Sigmoid colon (tissue), 7 donors: Measurements from ENCODE around the gene MYO5B. TPM values are rescaled to one million over a fixed set of nuclear protein-coding genes. Genes with fewer than 3 reads are reported as not detected.
"Not testable (repeated sequence)": the region's sequence is repeated elsewhere in the genome, so short reads cannot be mapped to it uniquely, and the experiment has no call there.

Experiments used
- DNase-seq: peaks from one replicate; pipeline ENCODE4 v3.0.0-alpha.2; 2019
- H3K27ac ChIP-seq, 4 donors: fragments of 200-600 bp; sonication (generic); one replicate each; pipeline ENCODE4 v1.5.1; 2016 to 2019; ENCODE audit warnings: mild to moderate bottlenecking in 1 of 4
- H3K27me3 ChIP-seq, 3 donors: fragments of 200-600 bp; sonication (generic); one replicate each; pipeline ENCODE4 v1.5.1; 2019; ENCODE audit warnings: mild to moderate bottlenecking in 1 of 3
- H3K36me3 ChIP-seq, 4 donors: fragments of 200-600 bp; sonication (generic); one replicate each; pipeline ENCODE4 v1.5.1; 2016 to 2019
- H3K4me1 ChIP-seq, 4 donors: fragments of 200-600 bp; sonication (generic); one replicate each; pipeline ENCODE4 v1.5.1; 2017 to 2019
- H3K4me3 ChIP-seq, 4 donors: fragments of 200-600 bp; sonication (generic); one replicate each; pipeline ENCODE4 v1.5.1; 2017 to 2019; ENCODE audit warnings: mild to moderate bottlenecking in 2 of 4, moderate library complexity in 1 of 4
- H3K9me3 ChIP-seq, 4 donors: fragments of 200-600 bp in 3 of 4; sonication (generic) in 3 of 4; one replicate each; pipeline versions ENCODE4 v1.5.1 to v1.6.1; 2013 to 2019
- CTCF ChIP-seq, 4 experiments: fragments of 450-650 bp in 3 of 4; fragments of 200-600 bp in 1 of 4; IDR thresholded peaks; one replicate each; pipeline ENCODE4 v1.5.1; 2016 to 2019; ENCODE audit warnings: antibody characterized with exemption in 4 of 4, mild to moderate bottlenecking in 3 of 4, moderate library complexity in 2 of 4
- EP300 ChIP-seq, 4 donors: sonication (generic); formaldehyde crosslinking; IDR thresholded peaks; one replicate each; pipeline ENCODE4 v1.6.1; 2017; ENCODE audit warnings: antibody characterized with exemption in 4 of 4
- POLR2A ChIP-seq, 2 donors: fragments of 450-650 bp; IDR thresholded peaks; one replicate each; pipeline ENCODE4 v1.6.1; 2016; ENCODE audit warnings: antibody characterized with exemption in 2 of 2, mild to moderate bottlenecking in 2 of 2, moderate library complexity in 2 of 2
- POLR2AphosphoS5 ChIP-seq, 4 donors: sonication (generic); formaldehyde crosslinking; IDR thresholded peaks; one replicate each; pipeline ENCODE4 v1.6.1; 2017; ENCODE audit warnings: antibody characterized with exemption in 4 of 4
- WGBS, 2 donors: extraction: QIAGEN DNeasy Blood & Tissue Kit; methylation state at CpG; one replicate each; pipeline ENCODE4 v1.1.7; 2013; 5-methylcytosine and 5-hydroxymethylcytosine counted together
- intact Hi-C: fragments of 100-400 bp; cut with DNase I; formaldehyde crosslinking; loops from one replicate; pipeline ENCODE4 v1.15.1; 2023
- polyA plus RNA-seq, 3 donors: library from polyadenylated mRNA; stranded (reverse); fragments of 200-250 nt; gene quantifications; one replicate each; pipeline ENCODE4 v1.2.3, GENCODE V29; 2013
- total RNA-seq, 4 donors: library from RNA; depleted of rRNA; stranded (reverse); fragments of >200 nt; gene quantifications; one replicate each; pipeline ENCODE4 v1.1.0, GENCODE V29; 2016
- donor health status: healthy with polysubstance abuse.
- donor health status: Bipolar disorder and iron deficiency.
- donor health status: healthy.

Gene MYO5B
- total and polyA plus RNA-seq, 7 donors: 0.14 to 80.7 (median 3.0) TPM

GRCh38 chr18:49894517-49895226 is 300.3 kb downstream of the MYO5B start:
- TF ChIP-seq CTCF (IDR thresholded peaks at IDR 0.05) (no peak), POLR2A (IDR thresholded peaks at IDR 0.05) (no peak), POLR2AphosphoS5 (IDR thresholded peaks at IDR 0.05) (no peak), EP300 (IDR thresholded peaks at IDR 0.05) (no peak)
- H3K27ac ChIP-seq: no peak overlapping the region
- no peak for DNase-seq
- H3K36me3 ChIP-seq: no peaks in the 10 kb centered on the region
- no peaks in the 10 kb centered on the region for H3K9me3 ChIP-seq
- WGBS, 2 donors: 92 to 97% methylated on average over 11 of the region's 11 CpGs
- H3K4me1 ChIP-seq: no peaks in the 10 kb centered on the region
- intact Hi-C loops: no loop called here
- no peak overlapping the region for H3K4me3 ChIP-seq
- no peaks in the 10 kb centered on the region for H3K27me3 ChIP-seq

GRCh38 chr18:49893036-49893435 is 301.9 kb downstream of the MYO5B start:
- no peak for DNase-seq

GRCh38 chr18:49892148-49892924 is 302.6 kb downstream of the MYO5B start:
- 70 to 84% methylated on average over 15 of the region's 15 CpGs for WGBS, 2 donors
- TF ChIP-seq POLR2A (IDR thresholded peaks at IDR 0.05) (no peak), CTCF (IDR thresholded peaks at IDR 0.05) (no peak), POLR2AphosphoS5 (IDR thresholded peaks at IDR 0.05) (no peak), EP300 (IDR thresholded peaks at IDR 0.05) (no peak)
- no peaks in the 10 kb centered on the region for H3K4me1 ChIP-seq
- H3K36me3 ChIP-seq: no peaks in the 10 kb centered on the region
- H3K4me3 ChIP-seq: no peak overlapping the region
- no peak for DNase-seq
- no peak overlapping the region for H3K27ac ChIP-seq
- H3K27me3 ChIP-seq: no peaks in the 10 kb centered on the region
- H3K9me3 ChIP-seq: no peaks in the 10 kb centered on the region
- intact Hi-C loops: no loop called here

More at GRCh38 chr18:49893036-49893435, 301.9 kb downstream of the MYO5B start:
- Histone ChIP-seq H3K4me1 (no peaks in the 10 kb centered on the region), H3K4me3 (no peak overlapping the region), H3K9me3 (no peaks in the 10 kb centered on the region), H3K27ac (no peak overlapping the region), H3K27me3 (no peaks in the 10 kb centered on the region), H3K36me3 (no peaks in the 10 kb centered on the region)
- WGBS, 2 donors: 91 to 99% methylated on average over 2 of the region's 2 CpGs
- intact Hi-C loops: no loop called here
- TF ChIP-seq POLR2AphosphoS5 (IDR thresholded peaks at IDR 0.05): no peak
- TF ChIP-seq CTCF (IDR thresholded peaks at IDR 0.05): no peak
- no peak for TF ChIP-seq EP300 (IDR thresholded peaks at IDR 0.05)
- TF ChIP-seq POLR2A (IDR thresholded peaks at IDR 0.05): no peak

- Histone ChIP-seq H3K27me3 (no peaks in the 10 kb centered on the region), H3K9me3 (no peaks in the 10 kb centered on the region), H3K4me1 (no peaks in the 10 kb centered on the region), H3K4me3 (no peak overlapping the region), H3K27ac (no peak overlapping the region), H3K36me3 (no peaks in the 10 kb centered on the region)
- intact Hi-C loops: no loop called here
- TF ChIP-seq EP300 (IDR thresholded peaks at IDR 0.05) (no peak), POLR2A (IDR thresholded peaks at IDR 0.05) (no peak)
- DNase-seq: no peak
These were observed 304.9 kb downstream of the MYO5B start for GRCh38 chr18:49890041-49890440.

GRCh38 chr18:49889552-49889951 is 305.4 kb downstream of the MYO5B start:
- H3K4me1 ChIP-seq, H3K9me3 ChIP-seq, intact Hi-C loops, H3K4me3 ChIP-seq, H3K27me3 ChIP-seq, H3K27ac ChIP-seq, DNase-seq, H3K36me3 ChIP-seq: not testable (repeated sequence)
- WGBS, 2 donors: 41 to 68% methylated on average over 2 of the region's 2 CpGs
